GM21786 (cell line): ENCODE data around the gene CHPT1.
"Not testable (repeated sequence)": the region's sequence is repeated elsewhere in the genome, so short reads cannot be mapped to it uniquely, and the experiment has no call there.

Source experiments
- ATAC-seq: cut with Tn5 transposase; IDR thresholded peaks from one replicate; pipeline ENCODE4 v1.9.1; 2021; ENCODE audit not compliant: unreplicated experiment

The CHPT1 gene

DNA sequence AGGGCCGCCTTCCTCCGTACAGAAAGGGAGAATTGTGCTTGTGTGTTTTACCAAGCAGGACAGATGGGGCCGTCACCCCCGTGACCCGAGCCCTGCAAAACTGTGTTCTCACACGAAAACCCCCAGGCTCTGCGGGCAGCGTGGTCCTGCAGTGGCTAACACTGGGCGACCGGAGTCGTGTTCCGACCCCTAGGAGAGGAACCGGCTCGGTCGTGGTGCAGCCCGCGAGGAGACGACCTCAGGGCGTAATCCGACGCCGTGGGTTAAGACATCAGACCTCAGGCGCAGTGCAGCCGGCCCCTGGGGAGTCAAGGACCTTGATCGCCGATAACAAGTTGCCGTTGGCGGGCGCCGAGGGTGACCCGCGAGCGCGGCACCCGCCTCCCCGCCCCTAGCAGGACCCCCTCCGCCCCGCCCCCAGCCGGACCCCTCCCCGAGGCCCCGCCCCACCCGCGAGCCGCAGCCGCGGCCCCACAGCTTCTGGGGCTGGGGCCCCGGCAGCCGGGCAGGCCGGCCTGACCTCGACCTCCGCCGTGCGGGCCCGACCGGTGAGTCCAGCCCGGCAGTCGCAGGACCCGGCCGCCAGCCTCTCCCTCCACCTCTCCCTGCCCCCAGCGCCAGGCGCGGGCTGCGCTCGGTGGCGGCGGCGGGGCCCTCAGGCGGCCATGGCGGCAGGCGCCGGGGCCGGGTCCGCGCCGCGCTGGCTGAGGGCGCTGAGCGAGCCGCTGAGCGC is at the start of gene CHPT1:
TSS of gene CHPT1 (plus strand) at position 444 of the 733 bp plus-strand sequence. CDS start at position 666, 222 bp downstream.
- ATAC-seq: peak; percentile 64

DNA sequence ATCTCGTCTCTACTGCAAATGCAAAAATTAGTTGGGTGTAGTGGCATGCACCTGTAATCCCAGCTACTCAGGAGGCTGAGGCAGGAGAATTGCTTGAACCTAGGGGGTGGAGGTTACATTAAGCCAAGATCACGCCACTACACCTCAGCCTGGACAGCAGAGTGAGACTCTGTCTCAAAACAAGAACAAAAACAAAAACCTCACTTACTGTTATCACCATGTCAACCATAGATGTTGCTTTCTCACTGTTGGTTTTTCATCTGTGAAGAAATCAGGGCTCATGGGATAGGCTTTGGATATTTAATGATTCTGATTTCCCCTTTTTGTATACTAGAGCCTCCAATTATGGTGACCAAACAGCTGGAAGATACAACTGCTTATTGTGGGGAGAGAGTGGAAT is 49.7 kb upstream of the CHPT1 start:
- ATAC-seq: no peak

DNA sequence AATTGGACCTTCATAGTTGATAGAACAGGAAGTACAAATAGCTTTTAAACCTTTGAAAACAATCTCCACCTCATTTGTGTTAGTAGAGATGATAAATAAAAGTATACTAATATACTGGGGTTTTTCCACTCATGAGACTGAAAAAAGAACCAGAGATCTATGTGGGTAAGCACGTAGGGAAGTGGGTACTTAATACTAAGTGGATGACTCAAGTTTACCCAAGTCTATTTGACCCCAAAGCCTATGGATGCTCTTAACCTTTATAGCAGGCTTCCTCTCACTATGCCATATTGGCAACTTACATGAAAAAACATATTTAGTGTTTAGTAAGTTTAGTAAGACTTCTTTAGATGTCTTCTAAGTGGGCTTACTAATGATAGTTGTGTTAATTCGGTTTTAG is 49.2 kb upstream of the CHPT1 start:
- ATAC-seq: no peak

DNA sequence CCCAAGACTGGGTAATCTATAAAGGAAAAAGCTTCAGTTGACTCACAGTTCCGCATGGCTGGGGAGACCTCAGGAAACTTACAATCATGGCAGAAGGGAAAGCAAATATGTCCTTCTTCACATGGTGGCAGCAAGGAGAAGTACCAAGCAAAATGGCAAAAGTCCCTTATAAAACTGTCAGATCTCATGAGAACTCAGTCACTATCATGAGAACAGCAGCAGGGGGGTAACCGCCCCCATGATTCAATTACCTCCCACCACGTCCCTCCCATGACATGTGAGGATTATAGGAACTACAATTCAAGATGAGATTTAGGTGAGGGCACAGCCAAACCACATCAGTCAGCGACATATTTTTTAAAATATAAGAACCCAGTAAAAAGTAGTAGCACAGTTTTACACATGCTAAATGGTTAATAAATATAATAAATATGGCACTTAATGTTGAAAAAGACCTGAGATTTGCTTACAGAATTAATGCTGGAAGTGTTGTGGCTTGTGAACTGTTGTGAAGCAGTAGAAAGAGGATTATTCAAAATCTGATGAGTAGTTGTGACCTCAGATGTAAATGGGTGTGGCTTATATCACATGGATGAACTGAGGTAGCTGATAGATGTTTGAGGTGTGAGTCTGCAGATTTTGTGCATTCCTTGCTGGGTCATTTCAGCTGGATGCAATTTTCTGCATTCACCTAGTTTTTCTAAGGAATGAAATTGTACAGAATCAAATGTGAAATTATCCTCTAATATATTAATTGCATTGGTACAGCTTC is 46.9 kb upstream of the CHPT1 start:
- ATAC-seq: no peak

DNA sequence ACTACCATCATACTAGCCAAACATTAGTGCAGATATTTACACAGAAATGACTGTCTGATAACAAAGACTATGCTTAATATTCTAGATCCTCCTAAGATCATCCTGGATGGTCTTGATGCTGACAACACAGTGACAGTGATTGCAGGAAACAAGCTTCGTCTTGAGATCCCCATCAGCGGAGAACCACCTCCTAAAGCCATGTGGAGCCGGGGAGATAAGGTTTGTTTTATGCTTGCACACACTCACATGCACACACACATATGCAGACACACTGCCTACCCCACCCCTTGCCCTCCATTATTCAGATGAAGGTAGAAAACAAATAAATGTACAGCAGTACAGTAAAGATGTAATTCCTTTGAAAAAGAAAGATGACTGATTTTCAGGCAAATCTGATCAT is 44.4 kb upstream of the CHPT1 start:
- ATAC-seq: no peak

DNA sequence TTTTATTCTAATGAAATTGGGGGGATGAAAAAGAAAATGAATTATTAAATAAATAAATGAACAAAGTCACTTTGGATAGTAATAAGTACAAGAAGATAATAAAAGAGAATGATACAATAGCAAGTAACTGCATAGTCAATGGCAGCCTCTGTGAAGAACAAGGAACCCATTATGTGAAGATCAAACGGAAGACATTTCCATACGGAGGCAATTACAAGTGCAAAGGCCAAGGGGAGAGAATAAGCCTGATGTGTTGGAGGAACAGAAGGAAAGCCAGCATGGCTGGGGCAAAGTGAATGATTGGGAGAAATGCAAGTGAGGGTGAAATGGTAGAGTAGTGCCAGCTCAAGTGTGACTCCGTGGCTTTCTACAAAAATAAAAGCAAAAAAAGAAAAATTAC is 43.9 kb upstream of the CHPT1 start:
- ATAC-seq: no peak

DNA sequence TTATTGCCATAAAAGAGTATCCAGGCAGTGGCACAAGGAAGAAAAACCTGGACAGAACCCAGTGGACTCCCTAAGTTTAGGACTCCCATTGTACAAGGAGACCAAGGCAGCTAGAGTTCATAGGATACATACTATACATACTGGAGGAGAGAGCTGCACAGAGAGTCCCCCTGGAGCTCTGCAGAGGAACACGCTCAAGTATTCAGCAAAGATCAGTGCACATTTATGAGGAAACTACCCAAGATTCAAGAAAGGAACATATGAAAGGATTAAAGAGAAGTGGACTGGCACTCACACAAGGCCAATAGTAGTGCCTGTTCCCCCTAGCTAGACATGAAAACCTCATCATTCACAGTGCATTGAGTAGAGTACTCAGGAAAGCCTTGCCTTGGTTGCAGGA is 43.0 kb upstream of the CHPT1 start:
- no peak for ATAC-seq

DNA sequence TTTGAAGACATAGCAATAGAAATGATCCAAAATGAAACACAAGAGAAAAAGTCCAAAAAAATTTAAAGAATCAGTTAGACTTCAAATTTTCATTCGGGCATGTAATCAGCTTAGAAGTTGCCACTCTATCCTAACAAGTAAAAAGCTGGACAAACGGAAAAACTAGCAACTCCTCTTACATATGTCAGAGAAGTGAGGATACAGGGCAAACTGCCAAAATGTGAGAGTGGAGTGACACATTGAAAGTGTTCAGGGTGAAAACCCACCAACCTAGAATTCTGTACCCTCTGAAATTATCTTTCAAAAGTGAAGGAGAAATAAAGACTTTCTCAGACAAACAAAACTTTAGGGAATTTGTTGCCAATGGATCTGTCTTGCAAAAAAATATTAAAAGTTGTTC is 42.0 kb upstream of the CHPT1 start:
- no peak for ATAC-seq

DNA sequence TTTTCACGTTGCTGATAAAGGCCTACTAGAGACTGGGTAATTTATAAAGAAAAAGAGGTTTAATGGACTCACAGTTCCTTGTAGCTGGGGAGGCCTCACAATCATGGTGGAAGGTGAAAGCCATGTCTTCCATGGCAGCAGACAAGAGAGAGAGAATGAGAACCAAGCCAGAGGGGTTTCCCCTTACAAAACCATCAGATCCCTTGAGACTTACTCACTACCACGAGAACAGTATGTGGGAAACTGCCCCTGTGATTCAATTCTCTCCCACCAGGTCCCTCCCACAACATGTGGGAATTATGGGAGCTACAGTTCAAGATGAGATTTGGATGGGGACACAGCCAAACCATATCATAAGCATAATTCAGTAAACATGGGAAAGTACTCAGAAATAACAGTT is 36.8 kb upstream of the CHPT1 start:
- not testable (repeated sequence) for ATAC-seq

DNA sequence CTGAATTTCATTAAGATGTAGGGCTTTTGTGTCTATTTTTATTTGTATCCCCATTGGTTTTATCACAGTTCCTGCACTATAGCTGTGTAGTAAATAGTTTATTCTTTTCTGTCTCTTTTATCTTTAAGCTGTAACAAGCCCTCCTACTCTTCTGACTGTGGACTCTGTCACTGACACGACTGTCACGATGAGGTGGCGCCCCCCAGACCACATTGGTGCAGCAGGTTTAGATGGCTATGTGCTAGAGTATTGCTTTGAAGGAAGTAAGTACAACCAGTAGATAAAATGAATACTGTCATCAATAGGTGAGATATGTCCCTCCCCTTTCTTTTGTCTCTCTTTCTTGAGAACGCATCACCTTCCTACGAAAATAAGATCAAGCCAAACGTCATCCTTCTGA is 34.1 kb upstream of the CHPT1 start:
- no peak for ATAC-seq

DNA sequence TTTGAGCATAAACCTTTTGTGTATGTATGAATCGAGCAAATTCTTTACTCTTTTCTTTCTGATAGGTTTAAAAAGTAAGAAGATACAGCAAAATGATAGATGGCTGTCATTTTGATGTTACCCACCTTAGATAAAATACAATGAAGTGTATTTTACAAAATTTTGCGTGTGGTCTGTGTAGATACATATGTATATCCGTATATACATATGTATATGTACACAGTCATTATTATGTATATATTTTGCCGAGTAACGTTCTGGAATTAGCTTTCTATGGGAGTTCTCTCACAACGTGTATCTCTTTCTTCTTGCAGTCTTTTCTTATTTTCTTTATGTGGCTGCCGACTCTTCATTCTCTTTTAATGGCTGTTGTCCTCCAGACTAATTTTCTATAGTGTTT is 32.4 kb upstream of the CHPT1 start:
- no peak for ATAC-seq

DNA sequence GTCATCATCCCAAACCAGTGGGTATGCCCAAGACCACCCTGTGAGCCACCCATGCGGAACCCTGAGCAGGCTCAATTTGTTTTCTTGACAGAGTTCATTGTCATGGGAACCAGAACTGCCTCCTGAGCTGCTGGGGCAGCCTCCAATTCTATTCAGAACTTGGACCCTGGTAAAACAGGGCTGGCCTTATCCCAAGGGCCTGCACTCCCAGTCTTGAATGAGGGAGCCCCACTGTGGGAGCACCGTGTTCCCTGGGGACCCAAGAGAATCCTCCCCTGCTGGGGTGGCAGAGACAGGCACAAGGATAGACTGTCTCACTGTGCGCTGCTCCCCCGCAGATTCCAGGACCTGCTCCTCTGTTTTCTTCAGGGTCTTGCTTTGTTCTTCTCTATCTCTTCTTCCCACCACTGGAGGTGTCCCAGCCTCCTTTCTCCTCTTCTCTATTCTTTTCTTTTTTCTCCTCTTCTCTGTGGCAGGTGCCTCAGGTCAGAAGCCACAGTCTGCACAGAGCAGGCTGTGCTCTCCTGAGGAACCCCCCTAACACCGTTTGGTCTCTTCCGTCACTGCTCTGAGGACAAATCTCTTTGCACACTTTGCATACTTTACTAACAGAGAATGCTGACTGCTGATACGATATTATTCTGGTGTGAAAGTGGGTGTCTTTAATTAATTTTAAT is 31.2 kb upstream of the CHPT1 start:
- ATAC-seq: no peak

DNA sequence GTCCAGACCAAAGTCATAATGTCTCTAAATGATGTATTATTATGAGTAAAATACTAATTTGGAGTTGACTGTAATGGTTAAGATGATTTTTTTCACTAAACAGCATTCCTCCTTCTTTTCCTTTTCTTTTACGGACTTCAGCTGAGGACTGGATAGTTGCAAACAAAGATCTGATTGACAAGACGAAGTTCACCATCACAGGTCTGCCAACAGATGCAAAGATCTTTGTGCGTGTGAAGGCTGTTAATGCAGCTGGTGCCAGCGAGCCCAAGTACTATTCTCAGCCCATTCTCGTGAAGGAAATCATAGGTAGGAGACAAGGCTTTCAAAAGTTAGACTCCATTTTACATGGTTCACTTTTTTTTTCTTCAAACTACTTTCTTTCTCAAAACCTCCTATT is 29.8 kb upstream of the CHPT1 start:
- no peak for ATAC-seq

DNA sequence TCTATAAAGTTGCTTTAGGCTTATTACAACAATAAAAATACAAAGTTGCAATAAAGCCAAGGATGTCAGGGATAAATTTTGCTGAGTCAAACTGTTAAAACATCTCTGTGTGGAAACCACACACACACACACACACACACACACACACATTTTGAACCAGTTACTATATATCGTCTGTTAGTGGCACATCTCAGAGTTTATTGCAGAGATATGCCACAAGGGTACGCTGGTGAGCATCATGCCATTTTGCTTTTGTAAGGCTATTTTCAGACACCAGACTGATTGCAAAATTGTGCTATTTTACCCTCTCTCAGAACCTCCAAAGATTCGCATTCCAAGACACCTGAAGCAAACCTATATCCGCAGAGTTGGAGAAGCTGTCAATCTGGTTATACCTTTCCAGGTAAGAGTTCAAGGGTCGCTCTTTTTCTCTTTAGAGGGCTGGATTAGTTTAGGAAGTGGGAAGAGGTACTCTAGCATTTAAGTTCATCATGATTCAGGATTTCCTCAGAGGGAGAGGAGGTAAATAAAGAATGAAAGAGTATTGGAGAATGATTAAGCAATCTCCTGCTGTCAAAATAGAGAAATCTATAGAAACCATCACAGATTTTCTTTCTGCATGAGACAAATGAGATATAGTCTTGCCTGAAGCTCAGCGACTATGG is 27.3 kb upstream of the CHPT1 start:
- ATAC-seq: no peak

DNA sequence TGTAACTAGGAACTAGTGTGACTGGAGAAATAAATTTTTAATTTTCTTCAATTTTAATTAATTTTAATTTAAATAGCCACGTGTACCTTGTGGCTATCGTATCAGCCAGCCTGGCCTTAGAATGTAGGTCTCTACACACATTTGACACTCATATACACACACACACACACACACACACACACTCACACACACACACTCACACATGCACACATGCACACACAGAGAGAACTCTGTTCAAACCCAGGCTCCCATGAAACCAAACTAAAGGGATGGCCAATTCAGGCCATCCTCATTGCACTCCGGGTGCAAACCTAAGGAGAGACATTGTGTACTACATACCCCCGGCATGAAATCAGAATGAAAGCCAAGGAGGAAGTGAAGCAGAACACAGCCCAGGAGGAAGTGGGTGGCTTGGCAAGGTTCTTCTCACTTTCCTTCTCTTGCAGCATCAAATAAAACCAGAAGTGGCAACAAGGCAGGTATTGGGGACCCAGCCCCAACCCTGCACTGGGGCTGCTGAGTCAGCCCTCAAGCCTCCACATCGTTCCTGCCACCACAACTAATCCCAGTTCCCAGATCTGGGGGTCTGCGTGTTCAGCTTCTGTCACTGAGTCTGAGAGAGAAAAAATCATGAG is 26.2 kb upstream of the CHPT1 start:
- ATAC-seq: peak; percentile 87

DNA sequence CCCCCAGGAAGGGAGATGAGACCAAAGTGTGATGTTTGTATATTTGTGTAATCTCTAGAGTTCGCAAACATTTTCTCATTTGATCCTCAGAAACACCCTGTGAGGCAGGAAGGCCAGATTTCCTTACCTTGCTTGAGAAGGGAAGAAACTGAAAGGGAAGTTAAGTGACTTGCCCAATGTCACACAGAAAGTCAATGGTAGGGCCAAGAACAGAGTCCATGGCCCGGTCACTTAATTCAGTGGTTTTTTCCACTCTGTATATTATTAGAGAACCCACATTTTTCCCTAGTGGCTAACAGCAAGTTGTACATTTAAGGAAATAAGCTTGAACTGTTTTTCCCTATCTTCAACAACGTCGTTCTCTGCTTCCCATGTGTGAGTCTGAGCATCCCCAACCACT is 25.6 kb upstream of the CHPT1 start:
- ATAC-seq: peak; percentile 11

DNA sequence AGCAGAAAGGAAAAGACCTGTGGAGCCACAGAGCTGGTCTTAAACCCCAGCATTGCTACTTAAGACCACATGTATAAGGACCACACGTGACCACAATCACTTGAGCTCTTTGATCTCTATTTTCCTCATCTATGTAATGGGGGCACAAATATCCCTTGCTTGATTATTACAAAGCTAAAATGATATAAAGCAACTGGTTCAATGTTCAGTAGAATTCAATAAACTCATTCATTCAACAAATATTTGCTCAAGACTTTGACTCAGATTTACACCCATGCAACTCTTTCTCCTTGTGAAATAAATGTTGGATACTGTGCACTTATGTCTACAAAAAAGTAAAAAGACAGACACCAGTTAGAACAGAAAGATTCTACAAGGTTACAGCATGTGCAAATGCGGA is 21.9 kb upstream of the CHPT1 start:
- no peak for ATAC-seq

DNA sequence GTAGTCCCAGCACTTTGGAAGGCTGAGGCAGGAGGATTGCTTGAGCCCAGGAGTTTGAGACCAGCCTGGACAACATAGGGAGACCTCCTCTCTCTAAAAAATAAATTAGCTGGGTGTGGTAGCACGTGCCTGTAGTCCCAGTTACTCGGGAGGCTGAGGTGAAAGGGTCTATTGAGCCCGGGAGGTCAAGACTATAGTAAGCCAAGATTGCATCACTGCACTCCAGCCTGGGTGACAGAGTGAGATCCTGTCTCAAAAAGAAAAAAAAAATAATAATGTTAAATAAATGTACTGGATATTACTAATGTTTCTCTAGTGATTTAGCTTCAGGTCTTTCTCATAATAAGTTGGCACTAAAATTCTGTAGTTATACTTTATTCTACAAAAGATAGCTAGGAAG is 20.9 kb upstream of the CHPT1 start:
- ATAC-seq: not testable (repeated sequence)

DNA sequence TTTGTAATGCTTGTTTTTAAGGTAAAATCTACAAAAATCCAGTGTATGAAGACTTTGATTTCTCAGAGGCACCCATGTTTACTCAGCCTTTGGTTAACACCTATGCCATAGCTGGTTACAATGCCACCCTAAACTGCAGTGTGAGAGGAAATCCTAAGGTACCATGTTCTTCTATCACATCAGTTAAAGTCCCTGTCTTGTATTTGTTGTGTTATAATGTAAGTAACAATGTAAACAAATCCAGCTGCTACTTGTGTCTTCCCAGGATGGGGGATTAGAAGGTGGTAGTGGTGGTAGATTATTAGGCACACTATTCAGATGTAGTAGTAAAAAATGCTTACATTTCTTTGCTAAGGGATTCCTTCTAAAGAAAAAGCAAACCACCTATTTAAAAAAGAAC is 19.4 kb upstream of the CHPT1 start:
- no peak for ATAC-seq

DNA sequence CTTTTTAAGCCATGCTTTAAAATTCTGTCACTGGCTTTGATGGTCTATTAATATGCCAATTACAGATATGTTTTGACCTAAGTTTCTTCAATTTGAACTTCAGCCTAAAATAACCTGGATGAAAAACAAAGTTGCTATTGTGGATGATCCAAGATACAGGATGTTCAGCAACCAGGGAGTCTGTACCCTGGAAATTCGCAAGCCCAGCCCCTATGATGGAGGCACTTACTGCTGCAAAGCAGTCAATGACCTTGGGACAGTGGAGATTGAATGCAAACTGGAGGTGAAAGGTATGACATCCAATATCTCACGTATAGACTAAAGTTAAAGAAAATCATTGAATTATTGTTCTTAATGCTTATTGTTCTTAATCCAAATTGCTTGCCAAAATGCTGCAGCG is 17.2 kb upstream of the CHPT1 start:
- ATAC-seq: no peak

DNA sequence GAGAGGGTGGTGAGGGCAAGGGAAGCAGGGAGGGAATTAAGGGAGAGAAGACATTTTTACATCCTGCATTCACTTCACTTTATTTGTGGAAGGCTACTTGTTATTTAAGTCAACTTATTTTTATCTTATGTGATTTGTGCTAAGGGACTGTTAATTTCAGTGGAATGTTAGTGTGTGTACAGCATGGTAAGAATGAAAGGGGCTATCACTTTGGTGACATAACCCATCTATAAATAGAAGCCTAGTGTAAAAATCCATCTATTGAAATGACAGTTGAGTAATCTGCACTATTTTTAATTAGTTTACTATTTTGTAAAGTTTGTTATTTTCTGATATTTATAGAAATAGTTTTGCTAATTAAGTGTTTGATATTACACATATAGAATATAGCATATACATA is 16.8 kb upstream of the CHPT1 start:
- ATAC-seq: no peak
